Central memory CD4-positive, alpha-beta T cell (primary cell): ENCODE measurements around the gene USF2.

Experiments
- DNase-seq: peaks from one replicate; pipeline ENCODE4 v3.0.0; 2022

USF2 gene

GRCh38 chr19:35287713-35288112, 19.0 kb downstream of the USF2 start:
- no peak for DNase-seq

GRCh38 chr19:35288331-35288730, 19.6 kb downstream of the USF2 start:
- DNase-seq: no peak

GRCh38 chr19:35288906-35289305, 20.1 kb downstream of the USF2 start:
- DNase-seq: no peak

DNA sequence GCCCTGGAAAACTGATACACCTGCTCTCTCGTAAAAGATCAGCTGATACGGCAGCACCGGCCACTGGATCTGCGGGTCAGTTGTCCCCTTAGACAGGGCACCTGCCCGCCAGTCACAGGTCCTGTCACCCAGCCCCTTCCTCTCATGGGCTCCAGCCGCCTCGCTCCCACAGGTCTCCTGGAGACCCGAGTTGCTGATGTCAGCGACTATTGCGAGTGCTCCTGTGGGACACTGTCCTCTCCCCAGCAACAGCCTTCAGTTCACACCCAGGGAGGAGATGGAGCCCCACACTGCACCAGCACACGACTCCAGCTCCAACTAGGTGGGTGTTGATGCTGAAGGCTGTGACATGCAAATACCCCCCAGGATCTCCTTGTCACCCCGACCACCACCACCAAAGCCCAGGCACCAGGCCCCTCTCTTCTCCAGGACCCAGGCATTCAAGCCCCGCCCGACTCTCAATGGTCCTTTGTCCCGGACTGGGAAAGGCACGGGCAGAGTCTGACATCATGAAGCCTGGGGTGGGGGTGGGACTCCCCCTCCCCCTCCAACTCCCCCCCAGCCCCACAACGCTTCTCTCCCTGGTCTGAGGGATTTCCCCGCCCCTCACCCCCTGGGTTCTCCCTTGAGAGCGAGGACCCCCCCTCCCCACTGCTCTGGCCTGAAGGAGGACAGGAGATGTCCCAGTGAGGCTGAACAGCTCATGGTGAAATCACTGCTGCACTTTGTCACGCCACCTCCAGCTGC, 21.8 kb downstream of the USF2 start:
- no peak for DNase-seq

DNA sequence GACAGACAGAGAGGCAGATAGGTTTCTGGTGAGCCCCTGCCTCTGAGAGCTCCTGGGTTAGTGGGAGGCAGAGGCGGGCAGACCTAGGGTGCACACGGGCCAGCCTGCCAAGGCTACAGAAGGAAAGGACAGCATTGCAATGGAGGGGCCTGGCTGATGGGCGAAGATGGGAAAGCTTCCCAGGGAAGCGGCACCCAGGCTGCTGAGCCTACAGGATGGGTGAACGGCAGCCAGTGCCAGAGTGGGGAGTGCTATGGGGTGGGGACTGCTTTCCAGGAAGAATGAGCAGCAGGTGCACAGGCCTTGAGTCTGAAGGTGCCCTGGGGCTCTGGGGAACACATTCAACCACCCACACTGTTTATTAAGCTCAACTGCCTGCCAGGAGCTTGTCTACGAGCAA, 22.5 kb downstream of the USF2 start:
- DNase-seq: no peak

DNA sequence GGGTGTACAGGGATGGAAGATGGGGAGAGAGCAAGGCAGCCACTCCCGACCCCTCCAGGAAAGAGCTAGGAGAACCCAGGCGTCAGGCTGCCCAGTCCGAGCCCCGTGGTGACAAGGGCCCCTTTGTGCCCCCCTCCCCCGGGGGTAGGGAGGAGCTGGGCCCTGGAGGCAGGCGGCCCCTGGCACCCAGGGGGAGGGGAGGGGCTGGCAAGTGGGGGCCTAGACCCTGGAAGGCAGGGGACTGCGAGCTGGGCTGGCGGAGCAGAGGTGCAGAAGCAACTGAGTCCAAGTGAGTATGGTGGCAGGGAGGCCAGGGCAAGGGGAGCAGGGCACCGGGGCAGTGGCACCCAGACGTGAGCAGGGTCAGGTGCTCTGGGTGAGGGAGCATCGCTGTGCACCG, 23.2 kb downstream of the USF2 start, which contains the start of gene MAG:
Gene MAG, plus strand, starts transcription at position 246 of the 400 bp plus-strand sequence. CDS start 3,248 bp downstream, outside the sequence.
- no peak for DNase-seq

DNA sequence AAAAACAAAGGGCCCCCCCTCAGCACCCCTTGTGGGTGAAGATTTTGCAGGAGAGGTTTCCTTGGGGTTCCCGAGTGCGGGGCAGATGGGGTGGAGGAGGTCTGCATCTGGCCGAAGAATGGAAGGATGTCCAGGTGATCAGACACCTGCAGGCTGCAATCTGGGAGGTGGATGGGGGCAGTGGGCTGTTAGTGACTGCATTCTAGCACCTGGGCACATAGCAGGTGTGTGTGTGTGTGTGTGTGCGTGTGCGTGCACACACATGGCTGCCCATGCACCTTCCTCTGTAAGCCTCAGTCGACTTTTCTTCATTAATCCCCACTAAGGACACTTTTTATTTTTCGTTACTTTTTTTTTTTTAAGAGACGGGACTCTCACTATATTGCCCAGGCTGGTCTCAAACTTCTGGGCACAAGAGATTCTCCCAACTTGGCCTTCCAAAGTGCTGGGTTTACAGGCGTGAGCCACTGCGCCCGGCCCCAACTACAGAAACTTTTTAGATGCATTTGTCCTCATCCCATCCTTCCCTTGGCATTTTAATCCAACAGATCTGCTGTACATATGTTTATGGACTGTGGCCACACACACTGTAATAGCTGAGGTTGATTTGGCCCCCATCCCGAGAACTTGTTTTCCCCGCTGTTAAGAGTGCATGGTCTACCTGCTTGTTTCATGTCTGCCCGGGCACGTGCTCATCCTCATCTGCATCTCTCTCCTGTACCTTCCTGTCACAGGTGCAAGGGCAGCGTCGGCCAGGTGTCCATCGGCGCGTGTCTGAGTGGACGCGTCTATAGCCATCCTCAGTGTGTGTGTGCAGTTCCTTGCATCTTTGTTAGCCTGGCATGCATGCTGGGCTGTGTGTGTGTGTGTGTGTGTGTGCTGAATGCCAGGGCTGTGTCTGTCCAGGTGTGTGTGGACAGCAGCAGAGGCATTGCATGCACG, 23.9 kb downstream of the USF2 start:
- DNase-seq: no peak

DNA sequence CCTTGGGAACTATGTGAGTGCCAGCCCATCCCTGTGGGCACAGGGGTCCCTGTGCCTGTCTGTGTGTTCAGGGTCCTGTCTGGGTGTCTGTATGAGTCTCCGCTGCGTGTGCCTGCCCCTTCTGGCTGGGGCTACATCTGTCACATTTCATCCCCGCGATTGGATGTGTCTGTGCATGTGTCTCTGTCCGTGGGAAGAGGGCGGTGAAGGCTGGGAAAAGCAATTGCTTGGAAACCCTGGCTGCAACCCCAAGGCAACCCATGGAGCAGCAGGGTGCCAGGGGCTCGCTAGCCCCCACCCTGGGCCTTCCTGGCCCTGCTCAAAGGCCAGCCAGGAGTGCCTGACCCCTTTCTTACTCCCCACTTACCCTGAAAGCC, 24.6 kb downstream of the USF2 start:
- no peak for DNase-seq

DNA sequence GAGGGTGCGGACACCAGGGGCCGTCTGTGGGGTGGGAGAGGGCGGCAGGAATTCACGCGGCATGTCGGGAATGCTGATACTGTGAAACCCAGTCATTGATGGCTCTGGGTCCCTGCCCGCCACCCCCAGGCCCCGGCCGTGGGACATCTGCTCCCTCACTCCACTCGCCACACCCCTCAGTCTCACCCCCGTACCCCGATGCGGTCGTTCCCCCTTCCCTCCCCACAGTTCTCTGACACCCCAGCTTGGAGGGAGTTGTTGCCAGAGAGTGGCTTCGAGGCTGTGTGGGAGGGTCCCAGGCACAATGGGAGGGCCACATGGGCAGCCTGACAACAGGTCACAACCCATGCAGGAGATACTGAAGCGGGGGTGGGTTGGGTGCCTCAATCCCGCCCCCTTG, 25.0 kb downstream of the USF2 start:
- DNase-seq: no peak

GRCh38 chr19:35294328-35294727, 25.6 kb downstream of the USF2 start:
- DNase-seq: no peak

DNA sequence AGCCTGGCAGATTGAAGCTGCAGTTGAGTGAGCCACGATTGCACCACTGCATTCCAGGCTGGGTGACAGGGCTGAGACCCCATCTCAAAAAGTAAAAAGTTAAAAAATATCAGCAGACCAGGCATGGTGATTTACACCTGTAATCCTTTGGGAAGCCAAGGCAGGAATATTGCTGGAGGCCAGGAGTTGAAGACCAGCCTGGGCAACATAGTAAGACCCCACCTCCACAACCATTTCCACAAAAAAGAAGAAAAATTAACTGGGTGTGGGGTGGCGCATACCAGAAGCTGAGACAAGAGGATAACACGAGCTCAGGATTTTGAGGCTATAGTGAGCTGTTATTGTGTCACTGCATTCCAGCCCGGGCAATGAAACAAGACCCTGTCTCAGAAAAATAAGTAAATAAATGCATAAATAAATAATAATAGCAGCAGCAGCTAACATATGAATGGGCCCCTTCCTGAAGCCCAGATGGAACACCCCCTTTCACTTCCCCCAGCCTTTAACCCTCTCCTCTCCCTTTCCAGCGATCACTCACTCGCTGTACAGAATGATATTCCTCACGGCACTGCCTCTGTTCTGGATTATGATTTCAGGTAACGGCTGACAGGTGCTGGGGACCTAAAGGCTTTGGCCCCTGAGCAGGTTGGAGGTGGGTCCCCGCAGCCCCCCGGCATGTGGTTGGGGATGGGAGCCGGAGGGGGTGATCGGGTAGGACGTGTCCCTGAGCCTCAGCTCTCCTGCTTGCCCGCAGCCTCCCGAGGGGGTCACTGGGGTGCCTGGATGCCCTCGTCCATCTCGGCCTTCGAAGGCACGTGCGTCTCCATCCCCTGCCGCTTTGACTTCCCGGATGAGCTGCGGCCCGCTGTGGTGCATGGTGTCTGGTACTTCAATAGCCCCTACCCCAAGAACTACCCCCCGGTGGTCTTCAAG, 26.4 kb downstream of the USF2 start:
- DNase-seq: no peak

- peak; percentile 12 for DNase-seq
Measured at GRCh38 chr19:35295792-35296462, 27.2 kb downstream of the USF2 start.

- no peak for DNase-seq
Measured at GRCh38 chr19:35296644-35297514, 28.1 kb downstream of the USF2 start.

DNA sequence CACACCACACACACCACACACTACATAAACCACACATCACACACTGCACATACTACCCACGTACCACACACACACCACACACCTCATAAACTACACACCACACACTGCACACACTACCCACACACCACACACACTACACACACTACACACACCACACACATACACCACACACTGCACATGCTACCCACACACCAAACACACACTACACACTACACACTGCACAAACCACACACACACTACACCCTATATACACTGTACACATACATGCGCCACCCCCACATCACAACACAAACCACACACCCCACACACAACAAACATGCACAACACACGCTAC, 28.7 kb downstream of the USF2 start:
- no peak for DNase-seq

GRCh38 chr19:35297922-35298321, 29.2 kb downstream of the USF2 start:
- no peak for DNase-seq

GRCh38 chr19:35298561-35298972, 29.8 kb downstream of the USF2 start:
- DNase-seq: no peak

DNA sequence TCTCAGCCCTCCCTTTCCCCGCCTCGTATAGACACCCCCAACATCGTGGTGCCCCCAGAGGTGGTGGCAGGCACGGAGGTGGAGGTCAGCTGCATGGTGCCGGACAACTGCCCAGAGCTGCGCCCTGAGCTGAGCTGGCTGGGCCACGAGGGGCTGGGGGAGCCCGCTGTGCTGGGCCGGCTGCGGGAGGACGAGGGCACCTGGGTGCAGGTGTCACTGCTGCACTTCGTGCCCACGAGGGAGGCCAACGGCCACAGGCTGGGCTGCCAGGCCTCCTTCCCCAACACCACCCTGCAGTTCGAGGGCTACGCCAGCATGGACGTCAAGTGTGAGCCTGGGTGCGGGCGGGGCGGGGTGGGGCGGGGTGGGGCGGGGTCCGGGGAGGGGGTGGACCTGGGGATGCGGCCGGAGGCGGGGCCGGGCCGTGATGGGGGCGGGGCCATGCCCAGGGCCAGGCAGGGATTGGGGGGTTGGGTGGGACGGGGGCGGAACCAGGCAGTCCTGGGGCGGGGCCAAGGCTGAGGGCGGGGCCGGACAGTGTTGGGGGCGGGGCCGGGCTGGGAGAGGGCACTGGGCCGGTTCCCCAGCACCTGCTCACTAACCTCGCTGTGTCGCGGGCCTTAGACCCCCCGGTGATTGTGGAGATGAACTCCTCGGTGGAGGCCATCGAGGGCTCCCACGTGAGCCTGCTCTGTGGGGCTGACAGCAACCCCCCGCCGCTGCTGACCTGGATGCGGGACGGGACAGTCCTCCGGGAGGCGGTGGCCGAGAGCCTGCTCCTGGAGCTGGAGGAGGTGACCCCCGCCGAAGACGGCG, 31.0 kb downstream of the USF2 start:
- DNase-seq: no peak

DNA sequence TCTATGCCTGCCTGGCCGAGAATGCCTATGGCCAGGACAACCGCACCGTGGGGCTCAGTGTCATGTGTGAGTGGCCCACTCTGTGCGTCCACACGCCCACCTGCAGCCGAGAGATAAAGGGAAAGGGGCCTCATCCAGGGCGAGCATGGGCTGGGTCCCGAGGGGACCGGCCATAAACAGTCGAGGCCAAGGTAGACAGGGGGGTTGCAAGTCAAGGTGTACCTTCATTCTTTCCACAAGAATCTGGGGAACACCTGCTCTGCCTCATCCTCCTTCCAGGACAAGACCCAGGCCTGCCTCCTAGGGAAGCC, 31.5 kb downstream of the USF2 start:
- no peak for DNase-seq

DNA sequence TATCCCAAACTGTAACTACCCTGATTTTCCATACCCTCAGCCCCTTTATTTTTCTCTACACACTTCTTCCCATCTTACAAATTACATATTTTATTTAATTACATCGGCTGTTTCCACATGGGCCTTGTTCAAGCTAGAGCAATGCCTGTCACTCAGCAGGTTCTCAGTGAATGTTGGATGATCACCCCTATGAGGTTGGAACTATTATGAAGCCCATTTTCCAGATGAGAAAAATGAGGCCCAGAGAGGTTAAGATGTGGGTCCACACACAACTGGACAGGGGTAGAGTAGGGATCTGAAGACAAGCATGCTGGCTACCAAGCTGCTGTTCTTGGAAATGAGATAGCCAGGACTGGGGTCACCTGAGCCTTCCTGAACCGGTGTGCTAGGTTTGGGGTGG, 33.2 kb downstream of the USF2 start:
- no peak for DNase-seq

DNA sequence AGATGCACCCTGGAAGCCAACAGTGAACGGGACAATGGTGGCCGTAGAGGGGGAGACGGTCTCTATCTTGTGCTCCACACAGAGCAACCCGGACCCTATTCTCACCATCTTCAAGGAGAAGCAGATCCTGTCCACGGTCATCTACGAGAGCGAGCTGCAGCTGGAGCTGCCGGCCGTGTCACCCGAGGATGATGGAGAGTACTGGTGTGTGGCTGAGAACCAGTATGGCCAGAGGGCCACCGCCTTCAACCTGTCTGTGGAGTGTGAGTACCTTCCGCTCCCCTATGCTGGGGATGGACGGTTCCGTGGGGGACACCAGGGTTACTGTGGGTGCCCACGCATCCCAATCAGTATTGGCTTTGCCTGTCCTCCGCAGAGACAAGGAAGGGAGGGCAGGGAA, 33.7 kb downstream of the USF2 start:
- DNase-seq: no peak
